ENCODE data around the gene FBXO41. TPM values are rescaled to one million over a fixed set of nuclear protein-coding genes. Genes with fewer than 3 reads are reported as not detected.

The FBXO41 gene
- total RNA-seq, 1 experiment from 2014 or later, result 0.44 TPM

GRCh38 chr2:73232403-73233153 lies 51.7 kb downstream of the FBXO41 start:
- in situ Hi-C loops (cut with HindIII; ENCODE audit: low pct_unique_long_range_greater_than_20kb, low sequenced_read_pairs), result no loop called here
- no peak for DNase-seq (ENCODE audit: low read depth)

DNA sequence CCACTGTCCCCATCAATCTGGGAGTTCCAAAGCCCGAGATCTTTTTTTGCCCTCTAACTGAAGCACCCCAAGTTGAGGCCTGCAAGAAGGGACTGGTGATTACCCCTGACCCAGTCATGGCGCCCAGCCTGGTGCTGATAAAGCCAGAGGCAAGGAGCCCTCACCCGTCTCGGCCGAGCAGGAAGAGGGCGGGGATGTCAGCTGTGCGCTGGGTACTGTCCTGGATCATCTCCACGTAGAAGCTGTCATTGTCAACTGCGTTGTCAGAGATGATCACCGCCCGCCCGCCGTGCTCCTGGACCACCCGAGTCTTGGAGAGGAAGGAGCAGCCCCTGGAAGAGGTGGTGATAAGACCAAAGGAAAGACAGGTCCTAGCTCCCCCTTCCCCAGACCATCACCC lies 55.6 kb downstream of the FBXO41 start:
- DNase-seq (ENCODE audit: low read depth), result no peak
- in situ Hi-C loops (cut with HindIII; ENCODE audit: low pct_unique_long_range_greater_than_20kb, low sequenced_read_pairs), result no loop called here

- no peak for DNase-seq (ENCODE audit: low read depth)
- in situ Hi-C loops (cut with HindIII; ENCODE audit: low pct_unique_long_range_greater_than_20kb, low sequenced_read_pairs), result no loop called here
Observed at GRCh38 chr2:73227086-73227485, 57.2 kb downstream of the FBXO41 start.

DNA sequence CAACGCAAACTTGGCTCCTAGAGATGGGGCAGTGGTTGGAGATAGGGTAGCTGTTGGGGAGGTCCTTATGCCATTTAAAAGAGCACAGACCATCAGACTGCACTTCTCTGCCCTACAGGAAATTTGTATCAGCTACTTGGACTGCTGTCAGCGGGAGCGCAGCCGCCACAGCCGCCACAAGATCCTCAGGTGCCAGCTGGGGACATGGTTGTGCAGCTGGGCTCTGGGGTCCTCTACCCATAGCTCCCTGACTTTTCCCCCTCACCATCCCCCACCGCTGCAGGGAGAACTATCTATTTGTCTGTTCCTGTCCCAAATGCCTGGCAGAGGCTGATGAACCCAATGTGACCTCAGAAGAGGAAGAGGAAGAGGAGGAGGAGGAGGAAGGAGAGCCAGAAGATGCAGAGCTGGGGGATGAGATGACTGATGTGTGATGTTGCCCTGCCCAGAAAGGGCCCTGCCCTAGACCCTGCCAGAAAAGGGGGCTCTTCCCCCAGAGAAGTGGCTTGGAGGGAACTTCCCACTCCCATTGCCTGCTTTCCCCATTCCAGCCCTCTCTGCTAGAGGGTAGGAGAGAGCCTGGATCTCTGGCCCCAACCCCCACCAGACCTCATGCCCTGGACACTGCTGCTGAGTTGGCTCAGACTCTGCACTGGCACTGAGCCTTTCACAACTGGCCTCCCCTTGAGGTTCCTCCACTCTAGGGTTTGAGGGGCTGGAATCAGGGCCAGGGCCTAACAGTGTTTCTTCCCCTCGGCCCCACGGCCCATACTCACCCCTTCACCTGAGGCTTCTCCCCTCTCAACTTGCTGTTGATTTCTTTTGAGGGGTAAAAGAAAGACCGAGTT lies 58.5 kb downstream of the FBXO41 start:
- DNase-seq (ENCODE audit: low read depth), result no peak
- in situ Hi-C loops (cut with HindIII; ENCODE audit: low pct_unique_long_range_greater_than_20kb, low sequenced_read_pairs), result no loop called here

DNA sequence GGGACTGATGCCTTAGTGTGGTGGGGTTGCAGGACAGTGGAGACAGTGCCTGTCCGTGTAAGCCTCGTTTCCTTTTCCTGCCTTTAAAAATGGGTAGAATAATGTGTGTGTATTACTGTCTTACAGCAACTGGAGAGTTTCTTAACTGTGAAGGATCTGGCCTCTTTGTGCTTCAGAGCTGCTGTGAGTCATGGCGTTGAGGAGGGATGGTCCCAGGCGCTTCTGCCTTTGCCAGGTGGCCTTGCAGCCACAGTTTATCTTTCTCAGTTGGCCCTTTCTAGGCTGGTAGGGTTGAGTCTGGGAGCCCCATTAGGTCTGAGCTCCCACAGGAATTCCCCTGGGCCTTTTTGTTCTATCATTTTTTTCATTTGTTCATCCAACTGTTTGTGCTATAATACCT lies 60.5 kb downstream of the FBXO41 start:
- in situ Hi-C loops (cut with HindIII; ENCODE audit: low pct_unique_long_range_greater_than_20kb, low sequenced_read_pairs), result no loop called here

DNA sequence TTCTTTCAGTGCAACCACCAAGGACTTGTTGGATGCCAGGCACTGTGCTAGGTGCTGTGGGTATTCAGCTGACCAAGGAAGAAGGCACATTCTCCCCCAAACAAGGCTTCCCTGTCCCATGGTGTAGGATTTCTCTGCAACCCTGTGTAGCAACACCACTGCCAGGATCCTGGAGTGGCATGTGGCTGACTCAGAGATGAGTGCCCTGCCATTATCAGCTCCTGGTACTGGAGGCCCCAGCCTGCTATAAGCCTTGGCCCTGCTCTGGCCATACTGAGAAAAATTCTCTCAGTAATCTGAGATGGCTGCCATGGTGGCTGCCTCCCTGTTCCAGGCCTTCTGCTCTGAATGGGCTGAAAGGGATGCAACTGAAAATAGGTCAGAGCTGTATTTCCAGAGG lies 66.0 kb downstream of the FBXO41 start:
- in situ Hi-C loops (cut with HindIII; ENCODE audit: low pct_unique_long_range_greater_than_20kb, low sequenced_read_pairs), result no loop called here
- DNase-seq (ENCODE audit: low read depth), result no peak

More for the DNA sequence above, 60.5 kb downstream of the FBXO41 start:
- no peak for DNase-seq (ENCODE audit: low read depth)

GRCh38 chr2:73217826-73218225 lies 66.5 kb downstream of the FBXO41 start:
- no peak for DNase-seq (ENCODE audit: low read depth)
- in situ Hi-C loops (cut with HindIII; ENCODE audit: low pct_unique_long_range_greater_than_20kb, low sequenced_read_pairs), result no loop called here

DNA sequence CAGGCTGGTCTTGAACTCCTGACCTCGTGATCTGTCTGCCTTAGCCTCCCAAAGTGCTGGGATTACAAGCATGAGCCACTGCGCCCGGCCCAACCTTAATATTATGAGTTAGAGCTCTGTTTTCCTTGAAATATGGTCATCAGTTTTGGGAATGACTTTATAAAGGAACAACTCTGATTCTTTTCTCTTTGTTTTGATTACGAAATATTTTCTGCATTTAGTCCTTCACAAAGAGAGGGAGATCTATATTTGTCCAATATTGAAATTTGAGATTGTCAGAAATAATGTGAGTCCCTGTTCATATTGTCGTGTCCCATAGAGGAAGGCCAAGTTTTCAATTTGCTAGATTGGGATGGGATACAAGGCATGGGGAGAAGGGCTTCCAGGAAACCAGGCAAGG lies 67.1 kb downstream of the FBXO41 start:
- in situ Hi-C loops (cut with HindIII; ENCODE audit: low pct_unique_long_range_greater_than_20kb, low sequenced_read_pairs), result no loop called here
- DNase-seq (ENCODE audit: low read depth), result no peak

DNA sequence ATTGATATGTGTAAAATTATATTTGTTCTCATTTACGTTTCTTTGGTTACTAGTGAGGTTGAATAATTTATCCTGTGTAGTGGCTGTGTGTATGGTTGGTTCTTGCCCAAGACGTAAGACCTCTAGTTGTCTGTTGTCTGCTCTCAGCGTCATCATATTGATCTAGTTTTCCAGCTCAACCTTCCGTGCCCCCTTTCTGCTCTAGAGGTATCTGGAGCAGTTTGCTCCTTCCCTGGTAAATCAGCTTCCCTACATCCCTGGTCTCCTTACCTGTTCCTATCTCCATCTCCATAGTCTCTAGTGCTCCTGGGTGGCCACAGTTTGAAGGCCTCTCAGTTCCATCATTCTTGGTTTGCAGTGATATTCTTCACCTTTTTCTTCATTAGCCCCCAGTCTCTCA lies 69.0 kb downstream of the FBXO41 start:
- in situ Hi-C loops (cut with HindIII; ENCODE audit: low pct_unique_long_range_greater_than_20kb, low sequenced_read_pairs), result no loop called here
- DNase-seq (ENCODE audit: low read depth), result no peak

GRCh38 chr2:73214120-73215035 lies 69.9 kb downstream of the FBXO41 start, which contains the start of gene SMYD5:
TSS of gene SMYD5 (plus strand) at chr2:73214245. CDS start at chr2:73214267, 22 bp downstream.
- in situ Hi-C loops (cut with HindIII; ENCODE audit: low pct_unique_long_range_greater_than_20kb, low sequenced_read_pairs), result no loop called here

DNA sequence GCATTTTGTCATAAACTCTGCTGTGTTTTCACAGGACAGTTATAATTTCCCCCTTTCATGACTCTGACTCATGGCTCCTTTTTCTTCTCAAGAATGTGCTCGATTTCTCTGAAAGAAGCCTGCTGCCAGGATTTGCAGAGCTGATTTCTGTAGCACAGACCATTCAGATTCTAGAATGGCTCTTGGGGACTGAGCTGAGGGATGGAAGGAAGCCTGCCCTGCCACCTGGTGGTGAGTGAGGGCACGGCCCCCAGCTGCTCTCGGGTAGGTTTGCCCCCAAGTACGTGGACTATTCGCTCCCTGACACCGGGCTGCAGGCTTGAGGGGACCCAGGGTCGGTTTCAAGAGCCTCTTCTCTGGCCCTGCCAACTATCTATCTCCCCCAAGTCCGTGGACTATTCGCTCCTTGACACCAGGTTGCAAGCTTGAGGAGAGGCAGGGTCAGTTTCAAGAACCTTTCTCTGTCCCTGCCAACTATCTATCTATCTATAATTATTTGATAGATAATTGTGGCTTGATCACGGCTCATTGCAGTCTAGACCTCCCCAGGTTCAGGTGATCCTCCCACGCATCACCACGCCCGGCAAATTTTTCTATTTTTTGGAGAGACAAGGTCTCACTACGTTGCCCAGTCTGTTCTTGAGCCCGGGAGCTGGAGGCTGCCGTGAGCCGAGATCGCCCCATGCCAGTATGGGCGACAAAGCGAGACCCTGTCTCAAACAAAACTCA lies 71.7 kb downstream of the FBXO41 start:
- in situ Hi-C loops (cut with HindIII; ENCODE audit: low pct_unique_long_range_greater_than_20kb, low sequenced_read_pairs), result no loop called here

More at GRCh38 chr2:73214120-73215035, 69.9 kb downstream of the FBXO41 start, which contains the start of gene SMYD5:
- DNase-seq (ENCODE audit: low read depth), result peak; percentile 78

GRCh38 chr2:73212098-73212447 lies 72.2 kb downstream of the FBXO41 start:
- no peak for DNase-seq (ENCODE audit: low read depth)
- in situ Hi-C loops (cut with HindIII; ENCODE audit: low pct_unique_long_range_greater_than_20kb, low sequenced_read_pairs), result no loop called here

More for the DNA sequence above, 71.7 kb downstream of the FBXO41 start:
- peak; percentile 66 for DNase-seq (ENCODE audit: low read depth)

GRCh38 chr2:73210696-73211095 lies 73.6 kb downstream of the FBXO41 start:
- no peak for DNase-seq (ENCODE audit: low read depth)
- in situ Hi-C loops (cut with HindIII; ENCODE audit: low pct_unique_long_range_greater_than_20kb, low sequenced_read_pairs), result no loop called here

DNA sequence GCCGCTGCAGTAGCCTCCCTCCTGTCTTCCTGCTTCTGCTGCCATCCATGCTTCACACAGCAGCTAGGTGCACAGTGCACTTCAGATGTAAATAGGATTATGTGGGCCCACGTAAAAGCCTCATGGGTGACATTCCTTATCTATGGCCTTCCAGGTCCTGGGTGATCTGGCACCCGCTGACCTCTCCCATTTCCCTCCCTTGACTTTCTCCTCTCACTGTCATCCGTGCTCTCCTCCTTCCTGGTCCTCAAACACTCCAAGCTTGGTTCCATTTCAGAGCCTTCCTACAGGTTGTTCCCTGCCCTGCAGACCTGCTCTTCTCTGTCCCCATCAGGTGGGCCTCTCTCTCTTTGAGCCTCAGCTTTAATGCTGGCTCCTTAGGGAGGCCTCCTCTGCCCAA lies 74.3 kb downstream of the FBXO41 start:
- in situ Hi-C loops (cut with HindIII; ENCODE audit: low pct_unique_long_range_greater_than_20kb, low sequenced_read_pairs), result no loop called here

GRCh38 chr2:73208258-73208657 lies 76.0 kb downstream of the FBXO41 start:
- in situ Hi-C loops (cut with HindIII; ENCODE audit: low pct_unique_long_range_greater_than_20kb, low sequenced_read_pairs), result no loop called here
- no peak for DNase-seq (ENCODE audit: low read depth)

More for the DNA sequence above, 74.3 kb downstream of the FBXO41 start:
- no peak for DNase-seq (ENCODE audit: low read depth)

DNA sequence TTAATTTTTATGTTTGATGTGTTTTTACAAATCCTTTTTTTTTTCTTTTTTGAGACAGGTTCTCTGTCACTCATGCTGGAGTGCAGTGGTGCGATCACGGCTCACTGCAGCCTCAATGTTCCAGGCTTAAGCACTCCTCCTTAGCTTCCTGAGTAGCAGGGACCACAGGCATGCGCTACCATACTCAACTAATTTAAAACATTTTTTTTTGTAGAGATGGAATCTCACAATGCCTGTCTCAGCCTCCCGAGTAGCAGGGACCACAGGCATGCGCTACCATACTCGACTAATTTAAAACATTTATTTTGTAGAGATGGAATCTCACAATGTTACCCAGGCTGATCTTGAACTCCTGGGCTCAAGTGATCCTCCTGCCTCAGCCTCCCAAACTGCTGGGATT lies 78.7 kb downstream of the FBXO41 start:
- DNase-seq (ENCODE audit: low read depth), result no peak
- in situ Hi-C loops (cut with HindIII; ENCODE audit: low pct_unique_long_range_greater_than_20kb, low sequenced_read_pairs), result no loop called here
